Astrocyte (in vitro differentiated cells and primary cell): ENCODE measurements around the gene SPATA13. TPM values are rescaled to one million over a fixed set of nuclear protein-coding genes. Genes with fewer than 3 reads are reported as not detected.
A peak's percentile ranks its signal among the peaks of the same experiment; 100 is the strongest.

Experiments
- DNase-seq: peaks from one replicate; pipeline ENCODE4 v3.0.0-alpha.2; 2010; ENCODE audit warnings: low read depth
- FAIRE-seq: peaks from 2 replicates; lab custom pipeline; 2011; peaks lifted over from hg19 to GRCh38; lab: Jason Lieb, UNC
- H2AFZ ChIP-seq: 2 replicates; pipeline ENCODE4 v1.6.0; 2012; ENCODE audit warnings: low read depth, low read length, inconsistent platforms
- H3K27ac ChIP-seq: 2 replicates; pipeline ENCODE4 v1.5.1; 2011; ENCODE audit warnings: low read depth, low read length, inconsistent platforms
- H3K27me3 ChIP-seq: 2 replicates; pipeline ENCODE4 v1.6.0; 2011; ENCODE audit warnings: low read length, inconsistent platforms; ENCODE audit not compliant: insufficient read depth
- H3K36me3 ChIP-seq: 2 replicates; pipeline ENCODE4 v1.5.1; 2011; ENCODE audit warnings: low read length, inconsistent platforms; ENCODE audit not compliant: insufficient read depth
- H3K4me1 ChIP-seq: 2 replicates; pipeline ENCODE4 v1.5.1; 2011; ENCODE audit warnings: low read length, inconsistent platforms; ENCODE audit not compliant: insufficient read depth
- H3K4me2 ChIP-seq: 2 replicates; pipeline ENCODE4 v1.6.0; 2012; ENCODE audit warnings: low read length, inconsistent platforms
- H3K4me3 ChIP-seq: 2 replicates; pipeline ENCODE4 v1.5.1; 2011; ENCODE audit warnings: low read depth, mild to moderate bottlenecking, low read length, inconsistent platforms; ENCODE audit not compliant: insufficient read depth
- H3K79me2 ChIP-seq: 2 replicates; pipeline ENCODE4 v1.6.0; 2012; ENCODE audit warnings: mild to moderate bottlenecking, low read length, inconsistent platforms; ENCODE audit not compliant: insufficient read depth
- H3K9ac ChIP-seq: 2 replicates; pipeline ENCODE4 v1.6.0; 2012; ENCODE audit warnings: mild to moderate bottlenecking, low read length, inconsistent platforms
- H3K9me3 ChIP-seq: 2 replicates; pipeline ENCODE4 v1.5.1; 2012; ENCODE audit warnings: low read depth, mild to moderate bottlenecking, low read length, inconsistent platforms; ENCODE audit not compliant: insufficient read depth
- H4K20me1 ChIP-seq: 2 replicates; pipeline ENCODE4 v1.6.0; 2012; ENCODE audit warnings: low read length, inconsistent platforms; ENCODE audit not compliant: insufficient read depth
- H3K27ac Mint-ChIP-seq: one replicate; pipeline ENCODE4 v1.8.0; 2021; ENCODE audit warnings: mild to moderate bottlenecking, mixed read lengths; ENCODE audit not compliant: unreplicated experiment
- H3K27me3 Mint-ChIP-seq: one replicate; pipeline ENCODE4 v1.8.0; 2021; ENCODE audit warnings: low read depth, mixed read lengths; ENCODE audit not compliant: unreplicated experiment
- H3K36me3 Mint-ChIP-seq: one replicate; pipeline ENCODE4 v1.8.0; 2021; ENCODE audit warnings: low read depth, mixed read lengths; ENCODE audit not compliant: unreplicated experiment
- H3K4me1 Mint-ChIP-seq: one replicate; pipeline ENCODE4 v1.8.0; 2021; ENCODE audit warnings: low read depth, mixed read lengths; ENCODE audit not compliant: unreplicated experiment
- H3K4me3 Mint-ChIP-seq: one replicate; pipeline ENCODE4 v1.8.0; 2021; ENCODE audit warnings: mild to moderate bottlenecking, moderate library complexity, mixed read lengths; ENCODE audit not compliant: unreplicated experiment
- H3K9me3 Mint-ChIP-seq: one replicate; pipeline ENCODE4 v1.8.0; 2021; ENCODE audit warnings: mild to moderate bottlenecking, mixed read lengths; ENCODE audit not compliant: unreplicated experiment
- CTCF ChIP-seq: IDR thresholded peaks from 2 replicates; pipeline ENCODE4 v1.5.1; 2011; ENCODE audit warnings: low read depth, mild to moderate bottlenecking, inconsistent platforms, low read length, moderate library complexity; ENCODE audit not compliant: insufficient read depth
- EZH2 ChIP-seq: IDR thresholded peaks from 2 replicates; pipeline ENCODE4 v1.6.1; 2012; ENCODE audit warnings: mild to moderate bottlenecking, low read length, inconsistent platforms; ENCODE audit not compliant: insufficient read depth
- total RNA-seq: library from RNA; stranded (reverse); gene quantifications from 2 replicates; pipeline ENCODE4 v1.2.1, GENCODE V29; 2021

SPATA13 gene
- total RNA-seq, 1 donor from 2014 or later: 6.2 TPM

DNA sequence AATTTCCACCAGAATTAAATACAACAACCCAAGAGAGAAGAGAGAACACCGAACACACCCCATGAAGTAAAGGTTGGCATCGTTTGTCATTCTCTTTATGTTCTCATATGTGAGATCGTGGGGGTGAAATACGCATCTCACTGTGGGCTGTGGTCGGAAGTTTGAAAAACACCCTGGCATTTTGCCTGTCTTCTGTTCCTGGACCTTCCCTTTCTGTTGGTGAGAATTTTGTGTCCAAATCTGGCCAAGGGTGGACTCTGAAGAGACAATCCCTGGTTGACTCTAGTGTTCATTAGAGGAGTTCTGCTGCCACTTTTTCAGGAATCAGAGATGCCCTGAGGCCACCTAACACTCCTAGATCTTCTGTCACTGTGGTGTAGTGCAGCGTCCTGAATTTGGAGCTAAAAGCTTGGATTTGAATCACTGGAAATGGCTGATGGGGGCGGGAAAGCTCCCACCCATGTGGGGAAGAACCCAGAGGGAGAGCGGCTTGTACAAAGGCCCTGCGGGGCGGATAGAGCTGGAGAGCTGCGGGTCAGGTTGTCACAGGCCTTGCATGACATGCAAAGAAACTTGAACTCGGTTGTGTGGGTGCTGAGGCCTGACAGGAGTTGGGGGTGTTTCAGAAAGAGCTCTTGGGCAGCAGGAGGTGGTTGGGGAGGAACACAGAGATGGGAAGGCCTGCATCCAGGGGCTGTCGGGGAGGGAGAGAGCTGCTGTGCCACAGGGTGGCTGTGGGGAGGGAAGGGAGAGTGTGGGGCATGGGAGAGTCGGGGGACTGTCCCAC is 11.1 kb upstream of the SPATA13 start:
- H3K27ac Mint-ChIP-seq: peak overlapping the region; percentile 97
- FAIRE-seq: peak; percentile 54
- Histone ChIP-seq H3K79me2 (no peaks in the 10 kb centered on the region), H3K4me2 (peak overlapping the region; percentile 72), H3K4me3 (peak overlapping the region; percentile 18), H2AFZ (peak overlapping the region; percentile 53), H3K27me3 (peaks cover 4% of the 10 kb centered on the region), H3K9me3 (no peaks in the 10 kb centered on the region), H3K27ac (peak overlapping the region; percentile 79), H3K36me3 (no peaks in the 10 kb centered on the region), H4K20me1 (no peaks in the 10 kb centered on the region), H3K9ac (peak overlapping the region; percentile 69), H3K4me1 (peaks cover 20% of the 10 kb centered on the region)
- peak; percentile 41 for DNase-seq
- TF ChIP-seq CTCF (no peak), EZH2 (no peak)
- peaks cover 2% of the 10 kb centered on the region for H3K27me3 Mint-ChIP-seq
- peak overlapping the region; percentile 64 for H3K4me3 Mint-ChIP-seq
- peaks cover 3% of the 10 kb centered on the region for H3K36me3 Mint-ChIP-seq
- H3K4me1 Mint-ChIP-seq: peaks cover 24% of the 10 kb centered on the region
- H3K9me3 Mint-ChIP-seq: no peaks in the 10 kb centered on the region

GRCh38 chr13:24150572-24150971 is 9.9 kb upstream of the SPATA13 start:
- no peaks in the 10 kb centered on the region for H3K27me3 ChIP-seq
- no peaks in the 10 kb centered on the region for H3K9me3 Mint-ChIP-seq
- H3K9ac ChIP-seq: no peak overlapping the region
- H4K20me1 ChIP-seq: no peaks in the 10 kb centered on the region
- no peak for FAIRE-seq
- no peak overlapping the region for H3K4me3 Mint-ChIP-seq
- H3K27ac ChIP-seq: no peak overlapping the region
- H3K4me2 ChIP-seq: no peak overlapping the region
- peaks cover 20% of the 10 kb centered on the region for H3K4me1 ChIP-seq
- peaks cover 2% of the 10 kb centered on the region for H3K27me3 Mint-ChIP-seq
- no peak for DNase-seq
- H3K4me1 Mint-ChIP-seq: peaks cover 20% of the 10 kb centered on the region
- no peak overlapping the region for H3K27ac Mint-ChIP-seq
- H3K36me3 ChIP-seq: no peaks in the 10 kb centered on the region
- no peak overlapping the region for H3K4me3 ChIP-seq
- no peaks in the 10 kb centered on the region for H3K9me3 ChIP-seq
- H3K36me3 Mint-ChIP-seq: peaks cover 3% of the 10 kb centered on the region
- H3K79me2 ChIP-seq: no peaks in the 10 kb centered on the region
- H2AFZ ChIP-seq: no peak overlapping the region
- TF ChIP-seq EZH2: no peak

DNA sequence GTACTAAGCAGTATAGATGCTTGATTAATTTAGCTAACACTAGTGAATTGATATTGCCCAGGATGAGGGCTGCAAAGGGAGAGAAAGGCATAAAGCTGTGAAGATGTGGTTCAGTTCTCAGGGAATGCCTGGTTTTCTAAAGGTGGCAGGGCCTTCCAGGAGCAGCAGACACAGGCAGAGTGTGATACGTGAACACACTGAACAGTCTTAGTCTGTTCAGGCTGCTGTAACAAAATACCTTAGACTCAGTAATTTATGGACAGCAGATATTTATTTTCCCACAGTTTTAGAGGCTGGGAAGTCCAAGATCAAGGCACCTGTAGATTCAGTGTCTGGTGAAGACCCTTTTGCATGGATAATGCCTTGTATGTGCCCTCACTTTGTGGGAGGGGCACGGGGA is 8.7 kb upstream of the SPATA13 start:
- Mint-ChIP-seq H3K4me1 (peaks cover 18% of the 10 kb centered on the region), H3K9me3 (no peaks in the 10 kb centered on the region), H3K27ac (no peak overlapping the region), H3K27me3 (peaks cover 2% of the 10 kb centered on the region), H3K36me3 (peaks cover 3% of the 10 kb centered on the region), H3K4me3 (no peak overlapping the region)
- H3K4me1 ChIP-seq: peaks cover 20% of the 10 kb centered on the region
- H3K9me3 ChIP-seq: no peaks in the 10 kb centered on the region
- DNase-seq (no peak), FAIRE-seq (no peak)
- H3K4me3 ChIP-seq: no peak overlapping the region
- no peaks in the 10 kb centered on the region for H4K20me1 ChIP-seq
- H3K27ac ChIP-seq: no peak overlapping the region
- no peak overlapping the region for H3K4me2 ChIP-seq
- no peaks in the 10 kb centered on the region for H3K36me3 ChIP-seq
- TF ChIP-seq CTCF: no peak
- TF ChIP-seq EZH2: no peak
- H3K79me2 ChIP-seq: no peaks in the 10 kb centered on the region
- no peak overlapping the region for H3K9ac ChIP-seq
- no peaks in the 10 kb centered on the region for H3K27me3 ChIP-seq
- no peak overlapping the region for H2AFZ ChIP-seq
